ENCODE measurements around the gene PLIN5. TPM values are rescaled to one million over a fixed set of nuclear protein-coding genes. Genes with fewer than 3 reads are reported as not detected.
A peak's percentile ranks its signal among the peaks of the same experiment; 100 is the strongest.
"Not testable (repeated sequence)": the region's sequence is repeated elsewhere in the genome, so short reads cannot be mapped to it uniquely, and the experiment has no call there.

Gene PLIN5
- total RNA-seq, 1 donor from 2014 or later, result 0.27 TPM

- no peaks in the 10 kb centered on the region for H3K4me1 Mint-ChIP-seq
- no peak for DNase-seq (ENCODE audit: low spot score in 2 of 2, unreplicated experiment in 2 of 2)
- H3K4me3 Mint-ChIP-seq, result no peak overlapping the region
- H3K36me3 Mint-ChIP-seq, result no peaks in the 10 kb centered on the region
- H3K27ac Mint-ChIP-seq, result no peak overlapping the region
- TF ChIP-seq CTCF (IDR thresholded peaks at IDR 0.05; ENCODE audit: unreplicated experiment), result no peak
- no peaks in the 10 kb centered on the region for H3K9me3 Mint-ChIP-seq
- peaks cover 7% of the 10 kb centered on the region for H3K27me3 Mint-ChIP-seq (ENCODE audit: low read depth)
Measured at GRCh38 chr19:4528843-4529242, 6.2 kb downstream of the PLIN5 start.

- not testable (repeated sequence) for H3K36me3 Mint-ChIP-seq; DNase-seq (ENCODE audit: low spot score in 2 of 2, unreplicated experiment in 2 of 2); H3K9me3 Mint-ChIP-seq; H3K27ac Mint-ChIP-seq; H3K4me1 Mint-ChIP-seq; H3K4me3 Mint-ChIP-seq; H3K27me3 Mint-ChIP-seq (ENCODE audit: low read depth)
Measured at GRCh38 chr19:4527377-4527776, 7.6 kb downstream of the PLIN5 start.

GRCh38 chr19:4525563-4526002 lies 9.4 kb downstream of the PLIN5 start:
- Mint-ChIP-seq H3K27me3 (ENCODE audit: low read depth) (peaks cover 2% of the 10 kb centered on the region), H3K27ac (no peak overlapping the region), H3K4me3 (no peak overlapping the region), H3K4me1 (no peaks in the 10 kb centered on the region), H3K9me3 (no peaks in the 10 kb centered on the region), H3K36me3 (no peaks in the 10 kb centered on the region)
- DNase-seq (ENCODE audit: low spot score in 2 of 2, unreplicated experiment in 2 of 2), result no peak
- TF ChIP-seq CTCF (IDR thresholded peaks at IDR 0.05; ENCODE audit: unreplicated experiment), result no peak

- Mint-ChIP-seq H3K27ac (no peak overlapping the region), H3K27me3 (ENCODE audit: low read depth) (no peaks in the 10 kb centered on the region), H3K4me3 (no peak overlapping the region), H3K9me3 (no peaks in the 10 kb centered on the region), H3K4me1 (peaks cover 1% of the 10 kb centered on the region), H3K36me3 (no peaks in the 10 kb centered on the region)
- peak in 1 of 2 experiments; percentile 71 for DNase-seq (ENCODE audit: low spot score in 2 of 2, unreplicated experiment in 2 of 2)
- no peak for TF ChIP-seq CTCF (IDR thresholded peaks at IDR 0.05; ENCODE audit: unreplicated experiment)
Measured at GRCh38 chr19:4524808-4525562, 10.0 kb downstream of the PLIN5 start.

GRCh38 chr19:4523306-4524110 lies 11.5 kb downstream of the PLIN5 start:
- Mint-ChIP-seq H3K9me3 (no peaks in the 10 kb centered on the region), H3K27me3 (ENCODE audit: low read depth) (no peaks in the 10 kb centered on the region), H3K36me3 (no peaks in the 10 kb centered on the region), H3K4me1 (peaks cover 4% of the 10 kb centered on the region), H3K27ac (no peak overlapping the region), H3K4me3 (no peak overlapping the region)
- DNase-seq (ENCODE audit: low spot score in 2 of 2, unreplicated experiment in 2 of 2), result no peak
- peak; percentile 65 for TF ChIP-seq CTCF (IDR thresholded peaks at IDR 0.05; ENCODE audit: unreplicated experiment)
